ENCODE results near the gene TRPV5.

The TRPV5 gene

GRCh38 chr7:142940966-142941535 is 7.5 kb upstream of the TRPV5 start:
- DNase-seq (ENCODE audit: low spot score): no peak

GRCh38 chr7:142939226-142939910 is 5.8 kb upstream of the TRPV5 start, which contains the start of gene LLCFC1:
Gene LLCFC1, plus strand, starts transcription at chr7:142939484. Its CDS starts 138 bp downstream, at chr7:142939622.
- no peak for DNase-seq (ENCODE audit: low spot score)

GRCh38 chr7:142938611-142939010 is 5.1 kb upstream of the TRPV5 start:
- no peak for DNase-seq (ENCODE audit: low spot score)

- no peak for DNase-seq (ENCODE audit: low spot score)
These were observed 2.5 kb upstream of the TRPV5 start for GRCh38 chr7:142935941-142936565.

- DNase-seq (ENCODE audit: low spot score): no peak
These were observed 510 bp upstream of the TRPV5 start for GRCh38 chr7:142934056-142934455.

- DNase-seq (ENCODE audit: low spot score): no peak
These were observed 462 bp downstream of the TRPV5 start for GRCh38 chr7:142933092-142933475.

- no peak for DNase-seq (ENCODE audit: low spot score)
These were observed 1.0 kb downstream of the TRPV5 start for GRCh38 chr7:142932386-142933091.

- no peak for DNase-seq (ENCODE audit: low spot score)
These were observed 3.3 kb downstream of the TRPV5 start for GRCh38 chr7:142930126-142930730.

GRCh38 chr7:142927949-142928348 is 5.6 kb downstream of the TRPV5 start:
- DNase-seq (ENCODE audit: low spot score): no peak

- DNase-seq (ENCODE audit: low spot score): no peak
These were observed 6.3 kb downstream of the TRPV5 start for GRCh38 chr7:142927085-142927745.

- DNase-seq (ENCODE audit: low spot score): no peak
These were observed 8.1 kb downstream of the TRPV5 start for GRCh38 chr7:142925413-142925812.

GRCh38 chr7:142923391-142923790 is 10.2 kb downstream of the TRPV5 start:
- no peak for DNase-seq (ENCODE audit: low spot score)

GRCh38 chr7:142919656-142920055 is 13.9 kb downstream of the TRPV5 start:
- DNase-seq (ENCODE audit: low spot score): no peak

- no peak for DNase-seq (ENCODE audit: low spot score)
These were observed 14.6 kb downstream of the TRPV5 start for GRCh38 chr7:142918901-142919300.

- DNase-seq (ENCODE audit: low spot score): no peak
These were observed 16.1 kb downstream of the TRPV5 start for GRCh38 chr7:142917447-142917846.

- DNase-seq (ENCODE audit: low spot score): no peak
These were observed 17.0 kb downstream of the TRPV5 start for GRCh38 chr7:142916508-142916907.

- DNase-seq (ENCODE audit: low spot score): no peak
These were observed 18.2 kb downstream of the TRPV5 start for GRCh38 chr7:142915315-142915714.

GRCh38 chr7:142914121-142914520 is 19.4 kb downstream of the TRPV5 start:
- DNase-seq (ENCODE audit: low spot score): no peak

- no peak for DNase-seq (ENCODE audit: low spot score)
These were observed 20.0 kb downstream of the TRPV5 start for GRCh38 chr7:142913566-142913965.

GRCh38 chr7:142913051-142913450 is 20.5 kb downstream of the TRPV5 start:
- no peak for DNase-seq (ENCODE audit: low spot score)

GRCh38 chr7:142910481-142910880 is 23.1 kb downstream of the TRPV5 start:
- DNase-seq (ENCODE audit: low spot score): no peak

GRCh38 chr7:142910031-142910433 is 23.5 kb downstream of the TRPV5 start:
- DNase-seq (ENCODE audit: low spot score): no peak
